ENCODE results near the gene MAML2.

GRCh38 chr11:96119211-96119610, 223.8 kb downstream of the MAML2 start:
- TF ChIP-seq CTCF (conservative IDR thresholded peaks at IDR 0.05) (no peak), EZH2 (IDR thresholded peaks at IDR 0.05; ENCODE audit: low read depth) (no peak)

Measured in PC-9 (cell line).